ENCODE data around the gene TSACC.

TSACC gene

GRCh38 chr1:156360534-156360933 is 22.2 kb downstream of the TSACC start:
- no peaks in the 10 kb centered on the region for H3K36me3 ChIP-seq (ENCODE audit: control insufficient read depth, insufficient read depth, low read length)

GRCh38 chr1:156365754-156366153 is 27.4 kb downstream of the TSACC start:
- Histone ChIP-seq H3K4me2 (ENCODE audit: low read length) (no peak overlapping the region), H3K27ac (no peak overlapping the region), H3K36me3 (ENCODE audit: control insufficient read depth, insufficient read depth, low read length) (no peaks in the 10 kb centered on the region), H3K9ac (no peak overlapping the region), H3K4me3 (ENCODE audit: low read depth, low read length) (no peak overlapping the region), H3K9me3 (ENCODE audit: control insufficient read depth, low read length) (no peaks in the 10 kb centered on the region), H3K79me2 (no peaks in the 10 kb centered on the region), H3K4me1 (peaks cover 4% of the 10 kb centered on the region), H3K27me3 (ENCODE audit: control insufficient read depth, insufficient read depth, low read length) (no peaks in the 10 kb centered on the region), H2AFZ (no peak overlapping the region)
- no peak for TF ChIP-seq CTCF (IDR thresholded peaks at IDR 0.05)

More at GRCh38 chr1:156360534-156360933, 22.2 kb downstream of the TSACC start:
- Histone ChIP-seq H2AFZ (no peak overlapping the region), H3K9ac (no peak overlapping the region), H3K27ac (no peak overlapping the region), H3K4me2 (ENCODE audit: low read length) (no peak overlapping the region), H3K27me3 (ENCODE audit: control insufficient read depth, insufficient read depth, low read length) (no peaks in the 10 kb centered on the region), H3K79me2 (no peaks in the 10 kb centered on the region), H3K4me3 (ENCODE audit: low read depth, low read length) (no peak overlapping the region), H3K9me3 (ENCODE audit: control insufficient read depth, low read length) (no peaks in the 10 kb centered on the region), H3K4me1 (no peaks in the 10 kb centered on the region)
- no peak for TF ChIP-seq CTCF (IDR thresholded peaks at IDR 0.05)

GRCh38 chr1:156366378-156367166 is 28.2 kb downstream of the TSACC start:
- Histone ChIP-seq H3K36me3 (ENCODE audit: control insufficient read depth, insufficient read depth, low read length) (no peaks in the 10 kb centered on the region), H3K27ac (no peak overlapping the region), H3K9me3 (ENCODE audit: control insufficient read depth, low read length) (no peaks in the 10 kb centered on the region), H3K4me3 (ENCODE audit: low read depth, low read length) (no peak overlapping the region), H3K9ac (no peak overlapping the region), H3K4me2 (ENCODE audit: low read length) (no peak overlapping the region), H3K27me3 (ENCODE audit: control insufficient read depth, insufficient read depth, low read length) (no peaks in the 10 kb centered on the region), H3K4me1 (peaks cover 4% of the 10 kb centered on the region), H2AFZ (no peak overlapping the region), H3K79me2 (no peaks in the 10 kb centered on the region)
- TF ChIP-seq CTCF (IDR thresholded peaks at IDR 0.05), result no peak

- Histone ChIP-seq H3K4me3 (ENCODE audit: low read depth, low read length) (no peak overlapping the region), H3K9ac (no peak overlapping the region), H3K4me2 (ENCODE audit: low read length) (no peak overlapping the region), H3K36me3 (ENCODE audit: control insufficient read depth, insufficient read depth, low read length) (no peaks in the 10 kb centered on the region), H3K27me3 (ENCODE audit: control insufficient read depth, insufficient read depth, low read length) (no peaks in the 10 kb centered on the region), H3K9me3 (ENCODE audit: control insufficient read depth, low read length) (no peaks in the 10 kb centered on the region), H3K79me2 (no peaks in the 10 kb centered on the region), H3K4me1 (peaks cover 4% of the 10 kb centered on the region), H3K27ac (no peak overlapping the region), H2AFZ (peak overlapping the region; percentile 51)
- TF ChIP-seq CTCF (IDR thresholded peaks at IDR 0.05), result no peak
Measured at GRCh38 chr1:156367383-156368156, 29.2 kb downstream of the TSACC start.

Data from parathyroid adenoma (tissue), 2 donors.